GM18861 (cell line): ENCODE measurements around the gene GRPEL2.
"Not testable (repeated sequence)": the region's sequence is repeated elsewhere in the genome, so short reads cannot be mapped to it uniquely, and the experiment has no call there.

Experiments
- ATAC-seq: cut with Tn5 transposase; IDR thresholded peaks from one replicate; pipeline ENCODE4 v1.9.1; 2021; ENCODE audit not compliant: unreplicated experiment

The GRPEL2 gene

GRCh38 chr5:149374801-149375200 is 29.5 kb downstream of the GRPEL2 start:
- no peak for ATAC-seq

GRCh38 chr5:149375434-149375833 is 30.1 kb downstream of the GRPEL2 start:
- ATAC-seq: no peak

GRCh38 chr5:149376104-149376503 is 30.8 kb downstream of the GRPEL2 start:
- ATAC-seq: no peak

- ATAC-seq: no peak
Observed at GRCh38 chr5:149376711-149377447, 31.6 kb downstream of the GRPEL2 start.

- no peak for ATAC-seq
Observed at GRCh38 chr5:149378241-149378820, 33.0 kb downstream of the GRPEL2 start.

- no peak for ATAC-seq
Observed at GRCh38 chr5:149379177-149379761, 34.0 kb downstream of the GRPEL2 start, which contains the start of gene IL17B. Gene IL17B (minus strand): TSS chr5:149379292. CDS start chr5:149379225, 67 bp downstream.

GRCh38 chr5:149379818-149380374 is 34.6 kb downstream of the GRPEL2 start:
- ATAC-seq: no peak

- ATAC-seq: no peak
Observed at GRCh38 chr5:149380466-149381121, 35.3 kb downstream of the GRPEL2 start.

- ATAC-seq: no peak
Observed at GRCh38 chr5:149381261-149381985, 36.1 kb downstream of the GRPEL2 start.

- no peak for ATAC-seq
Observed at GRCh38 chr5:149381986-149382338, 36.7 kb downstream of the GRPEL2 start.

GRCh38 chr5:149382517-149383220 is 37.4 kb downstream of the GRPEL2 start:
- no peak for ATAC-seq

- no peak for ATAC-seq
Observed at GRCh38 chr5:149383399-149383798, 38.1 kb downstream of the GRPEL2 start.

- no peak for ATAC-seq
Observed at GRCh38 chr5:149386166-149386565, 40.9 kb downstream of the GRPEL2 start.

GRCh38 chr5:149387081-149387631 is 41.9 kb downstream of the GRPEL2 start:
- ATAC-seq: no peak

GRCh38 chr5:149387982-149388381 is 42.7 kb downstream of the GRPEL2 start:
- no peak for ATAC-seq

- no peak for ATAC-seq
Observed at GRCh38 chr5:149388498-149389190, 43.3 kb downstream of the GRPEL2 start.

- no peak for ATAC-seq
Observed at GRCh38 chr5:149389552-149390495, 44.5 kb downstream of the GRPEL2 start.

GRCh38 chr5:149391076-149391475 is 45.8 kb downstream of the GRPEL2 start:
- not testable (repeated sequence) for ATAC-seq
